CD4-positive, alpha-beta T cell treated with Interleukin-17A for 4 hours (primary cell): Measurements from ENCODE around the gene MINDY4.

ENCODE experiments used
- DNase-seq: peaks from one replicate; pipeline ENCODE4 v3.0.0-alpha.2; 2020; ENCODE audit warnings: mixed read lengths

Gene MINDY4

GRCh38 chr7:30880941-30881340 lies 109.7 kb downstream of the MINDY4 start:
- no peak for DNase-seq

GRCh38 chr7:30881448-30881847 lies 110.2 kb downstream of the MINDY4 start:
- no peak for DNase-seq

- DNase-seq, result no peak
These were observed 113.7 kb downstream of the MINDY4 start for GRCh38 chr7:30884881-30885280.

GRCh38 chr7:30886608-30887011 lies 115.4 kb downstream of the MINDY4 start:
- no peak for DNase-seq

GRCh38 chr7:30887464-30887872 lies 116.3 kb downstream of the MINDY4 start:
- DNase-seq, result no peak

GRCh38 chr7:30888747-30889146 lies 117.5 kb downstream of the MINDY4 start:
- no peak for DNase-seq

- no peak for DNase-seq
These were observed 119.0 kb downstream of the MINDY4 start for GRCh38 chr7:30890226-30890625.

GRCh38 chr7:30893357-30893756 lies 122.1 kb downstream of the MINDY4 start:
- no peak for DNase-seq

GRCh38 chr7:30894009-30894408 lies 122.8 kb downstream of the MINDY4 start:
- no peak for DNase-seq

GRCh38 chr7:30894866-30895605 lies 123.8 kb downstream of the MINDY4 start:
- no peak for DNase-seq

- DNase-seq, result no peak
These were observed 124.8 kb downstream of the MINDY4 start for GRCh38 chr7:30896036-30896435.

GRCh38 chr7:30896783-30897637 lies 125.8 kb downstream of the MINDY4 start:
- no peak for DNase-seq

- DNase-seq, result no peak
These were observed 126.6 kb downstream of the MINDY4 start for GRCh38 chr7:30897770-30898169.

- no peak for DNase-seq
These were observed 127.2 kb downstream of the MINDY4 start for GRCh38 chr7:30898411-30898810.

GRCh38 chr7:30899066-30899465 lies 127.8 kb downstream of the MINDY4 start:
- no peak for DNase-seq

GRCh38 chr7:30899630-30900029 lies 128.4 kb downstream of the MINDY4 start:
- DNase-seq, result no peak

GRCh38 chr7:30900053-30900452 lies 128.8 kb downstream of the MINDY4 start:
- no peak for DNase-seq

- DNase-seq, result no peak
These were observed 129.7 kb downstream of the MINDY4 start for GRCh38 chr7:30900803-30901362.

- no peak for DNase-seq
These were observed 130.6 kb downstream of the MINDY4 start for GRCh38 chr7:30901856-30902255.

GRCh38 chr7:30902466-30902865 lies 131.2 kb downstream of the MINDY4 start:
- no peak for DNase-seq

GRCh38 chr7:30903146-30903545 lies 131.9 kb downstream of the MINDY4 start:
- DNase-seq, result no peak

- no peak for DNase-seq
These were observed 133.3 kb downstream of the MINDY4 start for GRCh38 chr7:30904561-30904960.

- DNase-seq, result no peak
These were observed 134.1 kb downstream of the MINDY4 start for GRCh38 chr7:30905078-30906012.
